ENCODE results near the gene IGSF21. TPM values are rescaled to one million over a fixed set of nuclear protein-coding genes. Genes with fewer than 3 reads are reported as not detected.

The IGSF21 gene
- total RNA-seq, 4 donors from 2014 or later, result 0.11 to 2.6 (median 0.69) TPM

DNA sequence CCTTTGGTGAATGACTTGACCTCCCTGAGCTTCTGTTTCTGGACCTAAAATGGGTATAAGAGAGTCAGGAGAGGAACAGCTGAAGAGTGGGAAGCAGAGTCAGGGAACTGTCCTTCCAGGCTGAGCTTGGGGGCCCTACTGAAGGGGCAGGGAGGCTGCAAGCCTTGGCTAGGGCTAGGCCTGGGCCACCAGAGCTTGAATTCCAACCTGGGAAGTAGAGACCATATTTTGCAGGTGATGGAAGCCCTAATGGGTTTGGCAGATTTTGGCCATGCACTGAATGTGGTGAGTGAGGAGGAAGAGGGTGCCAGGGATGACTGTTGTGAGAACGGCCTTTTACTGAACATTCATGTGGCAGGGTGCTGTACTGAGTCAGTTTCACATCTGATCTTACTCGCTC, 303.7 kb downstream of the IGSF21 start:
- Histone ChIP-seq H3K27ac (no peak overlapping the region), H3K27me3 (no peaks in the 10 kb centered on the region), H3K9me3 (no peaks in the 10 kb centered on the region), H3K36me3 (no peaks in the 10 kb centered on the region), H3K4me1 (no peaks in the 10 kb centered on the region), H3K4me3 (replicated peaks in 1 of 3) (no peak overlapping the region)
- DNase-seq, result no peak
- TF ChIP-seq, protein P1, sequence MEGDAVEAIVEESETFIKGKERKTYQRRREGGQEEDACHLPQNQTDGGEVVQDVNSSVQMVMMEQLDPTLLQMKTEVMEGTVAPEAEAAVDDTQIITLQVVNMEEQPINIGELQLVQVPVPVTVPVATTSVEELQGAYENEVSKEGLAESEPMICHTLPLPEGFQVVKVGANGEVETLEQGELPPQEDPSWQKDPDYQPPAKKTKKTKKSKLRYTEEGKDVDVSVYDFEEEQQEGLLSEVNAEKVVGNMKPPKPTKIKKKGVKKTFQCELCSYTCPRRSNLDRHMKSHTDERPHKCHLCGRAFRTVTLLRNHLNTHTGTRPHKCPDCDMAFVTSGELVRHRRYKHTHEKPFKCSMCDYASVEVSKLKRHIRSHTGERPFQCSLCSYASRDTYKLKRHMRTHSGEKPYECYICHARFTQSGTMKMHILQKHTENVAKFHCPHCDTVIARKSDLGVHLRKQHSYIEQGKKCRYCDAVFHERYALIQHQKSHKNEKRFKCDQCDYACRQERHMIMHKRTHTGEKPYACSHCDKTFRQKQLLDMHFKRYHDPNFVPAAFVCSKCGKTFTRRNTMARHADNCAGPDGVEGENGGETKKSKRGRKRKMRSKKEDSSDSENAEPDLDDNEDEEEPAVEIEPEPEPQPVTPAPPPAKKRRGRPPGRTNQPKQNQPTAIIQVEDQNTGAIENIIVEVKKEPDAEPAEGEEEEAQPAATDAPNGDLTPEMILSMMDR (IDR thresholded peaks at IDR 0.05), result no peak
- intact Hi-C loops (cut with DNase I), result no loop called here
- WGBS, 2 donors, result 88 to 92% methylated on average over 2 of the region's 2 CpGs

DNA sequence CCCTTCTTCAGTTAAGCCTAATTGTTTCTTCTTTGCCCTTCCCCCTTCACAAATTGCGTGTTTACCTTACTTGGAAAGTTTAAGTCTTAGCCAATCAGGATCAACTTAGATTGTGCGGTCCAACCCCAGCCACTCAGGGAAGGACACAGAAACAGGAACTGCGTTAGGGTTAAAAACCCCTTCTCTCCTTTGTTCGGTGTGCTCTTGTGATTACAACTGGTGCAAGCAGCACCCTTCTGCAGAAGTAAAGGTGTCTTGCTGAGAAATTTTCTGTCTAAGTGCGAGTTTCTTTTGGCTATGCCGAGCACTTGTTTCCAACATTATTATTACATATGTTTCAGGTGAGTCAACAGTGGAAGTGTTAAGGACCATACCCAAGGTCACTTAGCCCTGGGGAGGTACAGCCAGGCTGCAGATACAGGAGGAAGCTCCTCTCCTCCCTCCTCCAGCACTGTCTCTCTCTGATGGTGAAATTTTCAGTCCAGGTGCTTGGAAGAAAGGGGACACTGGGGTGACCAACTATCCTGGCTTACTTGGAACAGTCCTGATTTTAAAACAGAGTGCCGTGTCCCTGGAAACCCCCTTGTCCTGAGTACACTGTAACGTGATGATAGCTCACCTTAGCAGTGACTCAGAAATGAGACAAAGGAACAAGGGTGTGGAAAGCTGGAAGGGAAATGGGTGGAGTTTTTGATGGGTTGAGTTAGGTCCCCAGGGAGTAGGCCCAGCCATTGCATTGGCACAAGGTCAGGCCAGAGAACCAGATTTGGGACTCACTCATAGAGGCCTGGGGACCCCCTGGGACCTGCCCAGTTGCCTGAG, 304.4 kb downstream of the IGSF21 start:
- WGBS, 2 donors, result 88 to 92% methylated on average over 8 of the region's 8 CpGs
- Histone ChIP-seq H3K4me3 (replicated peaks in 1 of 3) (no peak overlapping the region), H3K27ac (no peak overlapping the region), H3K4me1 (no peaks in the 10 kb centered on the region), H3K9me3 (no peaks in the 10 kb centered on the region), H3K36me3 (no peaks in the 10 kb centered on the region), H3K27me3 (no peaks in the 10 kb centered on the region)
- TF ChIP-seq, protein P1 (IDR thresholded peaks at IDR 0.05), result no peak
- no peak for TF ChIP-seq POLR2A (IDR thresholded peaks at IDR 0.05)
- DNase-seq, result no peak
- intact Hi-C loops (cut with DNase I), result no loop called here

DNA sequence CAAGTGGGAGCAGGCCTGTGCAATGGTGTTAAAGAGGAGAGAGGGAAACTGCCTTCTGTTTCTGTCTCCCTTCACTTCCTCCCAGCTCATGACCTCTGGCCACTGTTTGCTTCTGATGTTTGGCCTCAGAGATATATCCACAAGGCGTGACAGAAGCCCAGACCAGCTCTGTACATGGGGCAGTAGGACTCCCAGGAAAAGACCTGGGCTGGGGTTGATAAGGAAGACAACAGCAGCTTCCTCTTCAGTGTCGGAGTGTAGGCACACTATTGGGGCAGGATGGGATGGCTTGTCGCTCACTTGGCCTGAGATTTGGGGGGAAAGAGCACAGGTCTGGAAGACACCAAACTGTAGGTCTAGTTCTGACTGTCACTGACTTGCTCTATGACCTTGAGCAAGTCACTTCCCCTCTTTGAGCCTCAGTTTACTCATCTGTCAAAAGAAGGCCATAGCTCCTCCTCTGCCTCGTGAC, 305.3 kb downstream of the IGSF21 start:
- Histone ChIP-seq H3K4me3 (replicated peaks in 1 of 3) (no peak overlapping the region), H3K27me3 (no peaks in the 10 kb centered on the region), H3K9me3 (no peaks in the 10 kb centered on the region), H3K4me1 (no peaks in the 10 kb centered on the region), H3K27ac (no peak overlapping the region), H3K36me3 (no peaks in the 10 kb centered on the region)
- DNase-seq, result no peak
- WGBS, 2 donors, result 89 to 92% methylated on average over 4 of the region's 4 CpGs
- intact Hi-C loops (cut with DNase I), result no loop called here
- TF ChIP-seq, protein P1 (IDR thresholded peaks at IDR 0.05), result no peak
- no peak for TF ChIP-seq POLR2A (IDR thresholded peaks at IDR 0.05)

DNA sequence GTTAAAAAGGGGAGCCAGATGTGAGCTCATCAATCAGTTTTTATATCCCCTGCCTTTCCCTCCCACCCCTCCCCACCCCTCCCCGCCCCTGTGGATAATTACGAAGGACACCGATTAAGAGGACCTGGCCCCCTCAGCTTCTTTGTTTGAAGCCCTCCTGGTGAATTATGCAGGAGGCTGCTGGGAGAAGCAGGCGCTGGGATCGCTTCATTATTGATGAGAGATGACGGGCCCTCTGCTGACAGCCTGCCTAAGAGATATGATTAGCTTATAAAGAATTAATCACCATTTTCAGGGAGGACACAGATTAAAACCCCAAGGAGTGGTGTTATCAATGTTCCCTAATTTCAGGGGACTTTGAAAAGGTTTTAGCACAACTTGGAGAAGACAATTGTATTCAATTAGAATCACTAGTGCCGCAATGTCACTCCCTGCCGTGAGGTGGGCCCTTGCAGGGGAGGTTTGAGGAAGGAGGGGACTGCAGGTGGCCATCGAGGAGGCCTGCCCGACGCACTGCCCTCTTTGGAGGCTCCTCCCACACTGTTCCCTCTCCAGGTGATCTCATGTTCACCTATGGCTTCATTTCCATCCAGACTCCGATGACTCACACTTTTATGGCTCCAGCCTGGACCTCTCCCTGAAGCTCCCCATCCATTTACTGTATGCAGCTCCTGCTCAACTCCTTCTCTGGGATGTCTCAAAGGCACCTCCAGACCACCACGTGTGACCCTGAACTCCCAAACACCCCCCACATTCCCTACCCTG, 306.1 kb downstream of the IGSF21 start:
- H3K27ac ChIP-seq, result no peak overlapping the region
- intact Hi-C loops (cut with DNase I), result no loop called here
- H3K36me3 ChIP-seq, result no peaks in the 10 kb centered on the region
- no peak overlapping the region for H3K4me3 ChIP-seq (replicated peaks in 1 of 3)
- WGBS, 2 donors, result 78 to 80% methylated on average over 13 of the region's 13 CpGs
- H3K4me1 ChIP-seq, result no peaks in the 10 kb centered on the region
- no peak for TF ChIP-seq POLR2A (IDR thresholded peaks at IDR 0.05)
- TF ChIP-seq, protein P1 (IDR thresholded peaks at IDR 0.05), result no peak
- DNase-seq, result no peak
- no peaks in the 10 kb centered on the region for H3K9me3 ChIP-seq
- no peaks in the 10 kb centered on the region for H3K27me3 ChIP-seq

DNA sequence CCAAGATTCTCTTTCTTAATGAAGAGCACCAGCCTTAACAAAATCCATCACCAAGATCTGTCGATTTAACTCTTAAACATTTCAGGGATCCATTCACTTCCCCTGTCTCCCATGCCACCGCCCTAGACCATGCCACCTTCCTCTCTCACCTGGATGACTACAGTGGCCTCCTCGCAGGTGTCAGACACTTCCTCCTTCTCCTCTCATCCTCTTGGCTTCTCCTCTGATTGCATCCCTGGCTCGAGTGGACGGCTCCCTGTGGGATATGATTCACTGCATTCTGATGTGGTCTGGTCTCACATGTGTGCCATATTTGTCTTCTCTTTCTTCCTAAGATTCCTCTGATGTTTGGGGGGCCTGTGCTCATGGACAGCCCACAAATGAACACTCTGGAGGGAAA, 306.7 kb downstream of the IGSF21 start:
- no peaks in the 10 kb centered on the region for H3K27me3 ChIP-seq
- intact Hi-C loops (cut with DNase I), result no loop called here
- no peaks in the 10 kb centered on the region for H3K9me3 ChIP-seq
- no peaks in the 10 kb centered on the region for H3K36me3 ChIP-seq
- WGBS, 2 donors, result 81 to 84% methylated on average over 5 of the region's 5 CpGs
- no peak for DNase-seq
- no peaks in the 10 kb centered on the region for H3K4me1 ChIP-seq
- no peak overlapping the region for H3K27ac ChIP-seq
- H3K4me3 ChIP-seq (replicated peaks in 1 of 3), result no peak overlapping the region
- TF ChIP-seq, protein P1 (IDR thresholded peaks at IDR 0.05), result no peak
- TF ChIP-seq POLR2A (IDR thresholded peaks at IDR 0.05), result no peak

Measured in thyroid gland (tissue), 4 donors.